Neural crest cell (in vitro differentiated cells): ENCODE measurements around the gene SLC13A2. TPM values are rescaled to one million over a fixed set of nuclear protein-coding genes. Genes with fewer than 3 reads are reported as not detected.

Experiments
- DNase-seq: peaks from one replicate; pipeline ENCODE4 v3.0.0; 2021; ENCODE audit warnings: low read depth, mixed read lengths, low spot score
- H3K27ac Mint-ChIP-seq: one replicate; pipeline ENCODE4 v1.8.0; 2021; ENCODE audit warnings: mild to moderate bottlenecking, mixed read lengths; ENCODE audit not compliant: unreplicated experiment
- H3K27me3 Mint-ChIP-seq: 2 replicates; pipeline ENCODE4 v1.8.0; 2021; ENCODE audit warnings: low read depth, mild to moderate bottlenecking, mixed read lengths
- H3K36me3 Mint-ChIP-seq: 2 replicates; pipeline ENCODE4 v1.8.0; 2021; ENCODE audit warnings: low read depth, mild to moderate bottlenecking, mixed read lengths
- H3K4me1 Mint-ChIP-seq: 2 replicates; pipeline ENCODE4 v1.8.0; 2021; ENCODE audit warnings: mixed read lengths
- H3K4me3 Mint-ChIP-seq: one replicate; pipeline ENCODE4 v1.8.0; 2021; ENCODE audit warnings: mild to moderate bottlenecking, mixed read lengths
- H3K9me3 Mint-ChIP-seq: 2 replicates; pipeline ENCODE4 v1.8.0; 2021; ENCODE audit warnings: mixed read lengths
- total RNA-seq: library from RNA; stranded (reverse); gene quantifications from 2 replicates; pipeline ENCODE4 v1.2.1, GENCODE V29; 2021
- TF ChIP-seq, protein P1 (sequence below): fragments of 200-600 bp; sonication (generic); conservative IDR thresholded peaks from 2 replicates; pipeline ENCODE4 v1.5.0; 2021; ENCODE audit warnings: antibody characterized with exemption, mild to moderate bottlenecking

Gene SLC13A2
- total RNA-seq, 1 donor from 2014 or later = not detected

DNA sequence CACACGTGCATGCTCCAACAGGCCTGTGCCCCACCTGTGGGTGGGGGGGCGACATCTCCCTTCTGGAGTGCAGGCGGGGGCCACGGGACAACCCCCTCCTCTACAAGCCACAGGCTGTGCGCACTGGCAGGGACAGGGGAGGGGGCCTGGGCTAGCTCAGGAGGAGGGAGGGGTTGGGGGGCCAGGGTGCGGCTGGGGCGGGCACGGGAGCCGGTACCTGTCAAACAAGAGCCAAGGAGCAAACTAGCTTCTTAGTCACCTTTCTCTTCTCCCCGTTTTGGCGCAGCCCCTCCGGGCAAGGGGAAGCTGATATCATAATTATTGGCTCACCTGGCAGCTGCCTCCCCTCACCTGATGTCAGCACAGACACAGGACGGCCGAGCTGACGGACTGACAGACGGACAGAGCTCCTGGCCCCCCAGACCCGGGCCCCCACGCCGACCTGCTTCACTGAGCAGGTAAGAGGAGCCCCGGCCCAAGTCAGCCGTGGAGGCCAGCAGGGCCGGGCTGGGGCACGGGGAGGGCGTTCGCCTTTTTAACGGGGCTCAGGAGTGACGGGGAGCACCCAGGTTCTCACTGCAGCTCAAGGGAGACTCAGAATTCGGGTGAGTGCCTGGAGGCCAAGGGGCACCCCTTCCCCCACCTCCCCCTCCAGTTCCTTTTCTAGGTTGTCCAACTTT, 32.7 kb downstream of the SLC13A2 start, which contains the start of gene FOXN1:
Gene FOXN1, plus strand, starts transcription at position 363 of the 680 bp plus-strand sequence. CDS start 17,622 bp downstream, outside the sequence.
- Mint-ChIP-seq H3K36me3 (no peaks in the 10 kb centered on the region), H3K4me1 (no peaks in the 10 kb centered on the region), H3K27me3 (peaks cover 36% of the 10 kb centered on the region), H3K9me3 (no peaks in the 10 kb centered on the region), H3K4me3 (no peak within 1 kb of the TSS), H3K27ac (no peak within 1 kb of the TSS)
- TF ChIP-seq, protein P1, sequence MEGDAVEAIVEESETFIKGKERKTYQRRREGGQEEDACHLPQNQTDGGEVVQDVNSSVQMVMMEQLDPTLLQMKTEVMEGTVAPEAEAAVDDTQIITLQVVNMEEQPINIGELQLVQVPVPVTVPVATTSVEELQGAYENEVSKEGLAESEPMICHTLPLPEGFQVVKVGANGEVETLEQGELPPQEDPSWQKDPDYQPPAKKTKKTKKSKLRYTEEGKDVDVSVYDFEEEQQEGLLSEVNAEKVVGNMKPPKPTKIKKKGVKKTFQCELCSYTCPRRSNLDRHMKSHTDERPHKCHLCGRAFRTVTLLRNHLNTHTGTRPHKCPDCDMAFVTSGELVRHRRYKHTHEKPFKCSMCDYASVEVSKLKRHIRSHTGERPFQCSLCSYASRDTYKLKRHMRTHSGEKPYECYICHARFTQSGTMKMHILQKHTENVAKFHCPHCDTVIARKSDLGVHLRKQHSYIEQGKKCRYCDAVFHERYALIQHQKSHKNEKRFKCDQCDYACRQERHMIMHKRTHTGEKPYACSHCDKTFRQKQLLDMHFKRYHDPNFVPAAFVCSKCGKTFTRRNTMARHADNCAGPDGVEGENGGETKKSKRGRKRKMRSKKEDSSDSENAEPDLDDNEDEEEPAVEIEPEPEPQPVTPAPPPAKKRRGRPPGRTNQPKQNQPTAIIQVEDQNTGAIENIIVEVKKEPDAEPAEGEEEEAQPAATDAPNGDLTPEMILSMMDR = no peak
- DNase-seq = no peak

GRCh38 chr17:28506763-28507487, 33.5 kb downstream of the SLC13A2 start:
- Mint-ChIP-seq H3K27ac (no peak overlapping the region), H3K9me3 (no peaks in the 10 kb centered on the region), H3K4me3 (no peak overlapping the region), H3K4me1 (no peaks in the 10 kb centered on the region), H3K27me3 (peaks cover 42% of the 10 kb centered on the region), H3K36me3 (no peaks in the 10 kb centered on the region)
- DNase-seq = no peak
- TF ChIP-seq, protein P1 = no peak

GRCh38 chr17:28507567-28508203, 34.2 kb downstream of the SLC13A2 start:
- H3K27ac Mint-ChIP-seq = no peak overlapping the region
- H3K4me1 Mint-ChIP-seq = no peaks in the 10 kb centered on the region
- H3K4me3 Mint-ChIP-seq = no peak overlapping the region
- H3K9me3 Mint-ChIP-seq = no peaks in the 10 kb centered on the region
- DNase-seq = no peak
- H3K27me3 Mint-ChIP-seq = peaks cover 45% of the 10 kb centered on the region
- no peaks in the 10 kb centered on the region for H3K36me3 Mint-ChIP-seq
- TF ChIP-seq, protein P1 = no peak

DNA sequence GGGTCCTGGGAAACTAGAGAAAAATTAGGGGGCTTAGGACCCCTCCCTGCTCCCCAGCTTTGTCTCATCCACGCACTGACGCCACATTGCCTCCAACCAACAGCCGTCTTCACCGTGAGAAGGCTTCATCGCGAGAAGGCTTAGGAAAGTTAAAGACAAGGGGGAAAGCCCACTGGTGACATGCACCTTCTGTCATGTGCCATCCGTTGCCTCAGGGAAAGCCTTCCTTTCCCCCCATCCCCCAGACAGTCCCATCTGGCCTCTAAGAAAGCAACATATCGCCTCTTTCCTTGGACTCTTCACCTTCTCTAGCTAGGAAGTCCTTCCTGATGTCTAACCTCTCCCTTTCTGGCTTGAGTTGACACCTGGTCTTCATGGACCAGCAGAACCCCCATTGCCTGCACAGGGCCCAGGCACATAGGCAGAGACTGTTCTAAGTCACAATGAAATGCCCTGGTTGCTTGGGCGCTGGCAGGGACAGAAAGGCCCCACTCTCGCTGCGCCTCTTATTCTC, 34.8 kb downstream of the SLC13A2 start:
- no peak overlapping the region for H3K4me3 Mint-ChIP-seq
- no peak overlapping the region for H3K27ac Mint-ChIP-seq
- TF ChIP-seq, protein P1 = no peak
- H3K4me1 Mint-ChIP-seq = no peaks in the 10 kb centered on the region
- no peaks in the 10 kb centered on the region for H3K36me3 Mint-ChIP-seq
- peaks cover 50% of the 10 kb centered on the region for H3K27me3 Mint-ChIP-seq
- DNase-seq = no peak
- no peaks in the 10 kb centered on the region for H3K9me3 Mint-ChIP-seq

DNA sequence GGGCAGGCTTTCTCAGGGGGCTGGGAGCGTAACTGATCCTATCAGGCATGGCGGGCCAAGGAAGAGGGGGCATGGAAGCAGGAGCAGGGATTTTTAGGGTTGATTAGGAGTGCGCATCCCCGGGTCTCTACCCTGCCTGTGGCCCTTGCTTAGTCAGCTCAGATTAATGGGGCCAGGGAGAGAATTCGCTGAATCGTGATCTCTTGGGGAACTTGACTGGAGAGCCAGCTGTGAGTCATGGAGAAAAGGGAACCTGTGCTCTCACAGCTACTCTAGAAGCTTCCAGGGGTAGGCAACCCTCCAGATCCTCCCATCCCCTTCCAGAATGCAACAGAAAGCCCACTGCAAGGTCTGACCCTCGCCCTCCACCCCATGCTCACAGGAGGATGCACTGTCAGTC, 36.3 kb downstream of the SLC13A2 start:
- Mint-ChIP-seq H3K9me3 (no peaks in the 10 kb centered on the region), H3K4me1 (no peaks in the 10 kb centered on the region), H3K27ac (no peak overlapping the region), H3K36me3 (no peaks in the 10 kb centered on the region), H3K4me3 (no peak overlapping the region), H3K27me3 (peaks cover 48% of the 10 kb centered on the region)
- TF ChIP-seq, protein P1 = no peak
- DNase-seq = no peak
